ENCODE results near the gene HOXA2. TPM values are rescaled to one million over a fixed set of nuclear protein-coding genes. Genes with fewer than 3 reads are reported as not detected.
A peak's percentile ranks its signal among the peaks of the same experiment; 100 is the strongest.

HOXA2 gene
- total RNA-seq: 17.9 and 18.6 TPM in 2 replicates
- long read RNA-seq, partial matches to known transcripts: 0 of 5 reads
- long read RNA-seq, other reads (novel, unspliced or antisense): 0 of 5 reads

GRCh38 chr7:27102581-27103442, at the start of gene HOXA2:
Gene HOXA2, minus strand, starts transcription at chr7:27102683. Its CDS starts 183 bp downstream, at chr7:27102500.
- H3K4me1 Mint-ChIP-seq (ENCODE audit: low read depth): peaks cover 76% of the 10 kb centered on the region
- DNase-seq (ENCODE audit: low spot score, unreplicated experiment): no peak
- H3K36me3 Mint-ChIP-seq (ENCODE audit: insufficient read depth): peaks cover 22% of the 10 kb centered on the region
- H3K27ac Mint-ChIP-seq: peak within 1 kb of the TSS; percentile 96
- peak within 1 kb of the TSS; percentile 94 for H3K4me3 Mint-ChIP-seq (ENCODE audit: low read depth)
- H3K9me3 Mint-ChIP-seq (ENCODE audit: low read depth): no peaks in the 10 kb centered on the region
- TF ChIP-seq CTCF (IDR thresholded peaks at IDR 0.05; ENCODE audit: unreplicated experiment): no peak
- no peaks in the 10 kb centered on the region for H3K27me3 Mint-ChIP-seq

GRCh38 chr7:27151341-27151930, 49.0 kb upstream of the HOXA2 start:
- peaks cover 18% of the 10 kb centered on the region for H3K4me1 Mint-ChIP-seq (ENCODE audit: low read depth)
- H3K9me3 Mint-ChIP-seq (ENCODE audit: low read depth): no peaks in the 10 kb centered on the region
- peak overlapping the region; percentile 66 for H3K4me3 Mint-ChIP-seq (ENCODE audit: low read depth)
- TF ChIP-seq CTCF (IDR thresholded peaks at IDR 0.05; ENCODE audit: unreplicated experiment): no peak
- H3K27me3 Mint-ChIP-seq: peaks cover 90% of the 10 kb centered on the region
- H3K36me3 Mint-ChIP-seq (ENCODE audit: insufficient read depth): peaks cover 2% of the 10 kb centered on the region
- no peak overlapping the region for H3K27ac Mint-ChIP-seq
- DNase-seq (ENCODE audit: low spot score, unreplicated experiment): no peak

GRCh38 chr7:27150568-27151340, 48.3 kb upstream of the HOXA2 start:
- peaks cover 90% of the 10 kb centered on the region for H3K27me3 Mint-ChIP-seq
- peak; percentile 63 for DNase-seq (ENCODE audit: low spot score, unreplicated experiment)
- peaks cover 3% of the 10 kb centered on the region for H3K36me3 Mint-ChIP-seq (ENCODE audit: insufficient read depth)
- H3K4me1 Mint-ChIP-seq (ENCODE audit: low read depth): peaks cover 17% of the 10 kb centered on the region
- H3K9me3 Mint-ChIP-seq (ENCODE audit: low read depth): no peaks in the 10 kb centered on the region
- H3K27ac Mint-ChIP-seq: no peak overlapping the region
- peak overlapping the region; percentile 66 for H3K4me3 Mint-ChIP-seq (ENCODE audit: low read depth)
- peak; percentile 87 for TF ChIP-seq CTCF (IDR thresholded peaks at IDR 0.05; ENCODE audit: unreplicated experiment)

- H3K4me3 Mint-ChIP-seq (ENCODE audit: low read depth): no peak overlapping the region
- H3K27me3 Mint-ChIP-seq: peaks cover 90% of the 10 kb centered on the region
- DNase-seq (ENCODE audit: low spot score, unreplicated experiment): no peak
- H3K4me1 Mint-ChIP-seq (ENCODE audit: low read depth): peaks cover 15% of the 10 kb centered on the region
- H3K36me3 Mint-ChIP-seq (ENCODE audit: insufficient read depth): peaks cover 3% of the 10 kb centered on the region
- no peaks in the 10 kb centered on the region for H3K9me3 Mint-ChIP-seq (ENCODE audit: low read depth)
- no peak overlapping the region for H3K27ac Mint-ChIP-seq
- no peak for TF ChIP-seq CTCF (IDR thresholded peaks at IDR 0.05; ENCODE audit: unreplicated experiment)
These were observed 47.5 kb upstream of the HOXA2 start for GRCh38 chr7:27149842-27150567.
